NCI-H2081 treated with DMSO at 0.1 percent for 48 hours (cell line): Measurements from ENCODE around the gene A3GALT2.

ENCODE experiments used
- DNase-seq: peaks from one replicate; lab custom pipeline; 2025; lab: John Stamatoyannopoulos, UW

Gene A3GALT2

GRCh38 chr1:33331444-33332356, 10.8 kb upstream of the A3GALT2 start:
- no peak for DNase-seq

- no peak for DNase-seq
Measured at GRCh38 chr1:33330906-33331305, 10.0 kb upstream of the A3GALT2 start.

GRCh38 chr1:33330361-33330890, 9.5 kb upstream of the A3GALT2 start:
- DNase-seq, result no peak

- no peak for DNase-seq
Measured at GRCh38 chr1:33329600-33330305, 8.9 kb upstream of the A3GALT2 start.

GRCh38 chr1:33328817-33329216, 7.9 kb upstream of the A3GALT2 start:
- no peak for DNase-seq

GRCh38 chr1:33327587-33328325, 6.9 kb upstream of the A3GALT2 start:
- DNase-seq, result no peak

GRCh38 chr1:33326785-33327184, 5.9 kb upstream of the A3GALT2 start:
- DNase-seq, result no peak

- no peak for DNase-seq
Measured at GRCh38 chr1:33324677-33325575, 4.0 kb upstream of the A3GALT2 start.

GRCh38 chr1:33323663-33324477, 3.0 kb upstream of the A3GALT2 start:
- DNase-seq, result no peak

- DNase-seq, result no peak
Measured at GRCh38 chr1:33322870-33323585, 2.1 kb upstream of the A3GALT2 start.

- DNase-seq, result no peak
Measured at GRCh38 chr1:33322109-33322508, 1.2 kb upstream of the A3GALT2 start.

- DNase-seq, result no peak
Measured at GRCh38 chr1:33321178-33321577, 280 bp upstream of the A3GALT2 start.

GRCh38 chr1:33319949-33320618, 814 bp downstream of the A3GALT2 start:
- no peak for DNase-seq

GRCh38 chr1:33319186-33319948, 1.5 kb downstream of the A3GALT2 start:
- no peak for DNase-seq

GRCh38 chr1:33317946-33318345, 3.0 kb downstream of the A3GALT2 start:
- DNase-seq, result no peak

- no peak for DNase-seq
Measured at GRCh38 chr1:33317354-33317753, 3.5 kb downstream of the A3GALT2 start.

GRCh38 chr1:33316601-33317000, 4.3 kb downstream of the A3GALT2 start:
- DNase-seq, result no peak

GRCh38 chr1:33314416-33314815, 6.5 kb downstream of the A3GALT2 start:
- no peak for DNase-seq

- DNase-seq, result no peak
Measured at GRCh38 chr1:33312413-33312749, 8.5 kb downstream of the A3GALT2 start.
